Mucosa of stomach (tissue), 1 donor: Measurements from ENCODE around the gene ATP1A2.

Experiments used
- H3K27me3 ChIP-seq: one replicate; pipeline ENCODE4 v1.7.0; 2013; ENCODE audit warnings: mild to moderate bottlenecking, low read length; ENCODE audit not compliant: control insufficient read depth, insufficient read depth
- H3K36me3 ChIP-seq: one replicate; pipeline ENCODE4 v1.7.0; 2013; ENCODE audit warnings: low read length; ENCODE audit not compliant: control insufficient read depth, insufficient read depth
- H3K4me1 ChIP-seq: one replicate; pipeline ENCODE4 v1.7.0; 2013; ENCODE audit warnings: mild to moderate bottlenecking, low read length; ENCODE audit not compliant: control insufficient read depth, insufficient read depth
- H3K4me3 ChIP-seq: one replicate; pipeline ENCODE4 v1.7.0; 2013; ENCODE audit warnings: low read length
- H3K9ac ChIP-seq: one replicate; pipeline ENCODE4 v1.7.0; 2013; ENCODE audit warnings: mild to moderate bottlenecking, low read length, moderate library complexity
- H3K9me3 ChIP-seq: one replicate; pipeline ENCODE4 v1.7.0; 2013; ENCODE audit warnings: mild to moderate bottlenecking, low read length, moderate library complexity; ENCODE audit not compliant: control insufficient read depth
- donor health status: Pancreatic carcinoma.

Gene ATP1A2

GRCh38 chr1:160164121-160164520 is 48.6 kb downstream of the ATP1A2 start:
- Histone ChIP-seq H3K4me1 (no peaks in the 10 kb centered on the region), H3K9ac (no peak overlapping the region), H3K9me3 (no peaks in the 10 kb centered on the region), H3K36me3 (no peaks in the 10 kb centered on the region), H3K27me3 (no peaks in the 10 kb centered on the region), H3K4me3 (no peak overlapping the region)

GRCh38 chr1:160166166-160166868 is 50.8 kb downstream of the ATP1A2 start:
- H3K27me3 ChIP-seq = no peaks in the 10 kb centered on the region
- H3K4me1 ChIP-seq = no peaks in the 10 kb centered on the region
- H3K9ac ChIP-seq = no peak overlapping the region
- no peaks in the 10 kb centered on the region for H3K9me3 ChIP-seq
- no peaks in the 10 kb centered on the region for H3K36me3 ChIP-seq
- H3K4me3 ChIP-seq = no peak overlapping the region

GRCh38 chr1:160167056-160167455 is 51.5 kb downstream of the ATP1A2 start:
- H3K36me3 ChIP-seq = no peaks in the 10 kb centered on the region
- H3K9me3 ChIP-seq = no peaks in the 10 kb centered on the region
- no peak overlapping the region for H3K9ac ChIP-seq
- no peaks in the 10 kb centered on the region for H3K27me3 ChIP-seq
- H3K4me1 ChIP-seq = no peaks in the 10 kb centered on the region
- no peak overlapping the region for H3K4me3 ChIP-seq

- no peaks in the 10 kb centered on the region for H3K4me1 ChIP-seq
Measured at GRCh38 chr1:160167580-160167979, 52.0 kb downstream of the ATP1A2 start.

GRCh38 chr1:160168016-160168415 is 52.5 kb downstream of the ATP1A2 start:
- H3K9ac ChIP-seq = no peak overlapping the region
- no peak overlapping the region for H3K4me3 ChIP-seq
- no peaks in the 10 kb centered on the region for H3K27me3 ChIP-seq
- no peaks in the 10 kb centered on the region for H3K36me3 ChIP-seq
- no peaks in the 10 kb centered on the region for H3K9me3 ChIP-seq
- H3K4me1 ChIP-seq = no peaks in the 10 kb centered on the region

More at GRCh38 chr1:160167580-160167979, 52.0 kb downstream of the ATP1A2 start:
- Histone ChIP-seq H3K9me3 (no peaks in the 10 kb centered on the region), H3K4me3 (no peak overlapping the region), H3K9ac (no peak overlapping the region), H3K27me3 (no peaks in the 10 kb centered on the region), H3K36me3 (no peaks in the 10 kb centered on the region)

GRCh38 chr1:160168609-160169369 is 53.2 kb downstream of the ATP1A2 start:
- H3K9ac ChIP-seq = no peak overlapping the region
- H3K9me3 ChIP-seq = no peaks in the 10 kb centered on the region
- H3K36me3 ChIP-seq = no peaks in the 10 kb centered on the region
- H3K4me3 ChIP-seq = no peak overlapping the region
- no peaks in the 10 kb centered on the region for H3K27me3 ChIP-seq
- no peaks in the 10 kb centered on the region for H3K4me1 ChIP-seq

GRCh38 chr1:160169553-160170399 is 54.2 kb downstream of the ATP1A2 start:
- Histone ChIP-seq H3K27me3 (no peaks in the 10 kb centered on the region), H3K36me3 (no peaks in the 10 kb centered on the region), H3K4me3 (no peak overlapping the region), H3K9me3 (no peaks in the 10 kb centered on the region), H3K4me1 (no peaks in the 10 kb centered on the region), H3K9ac (no peak overlapping the region)

- no peak overlapping the region for H3K9ac ChIP-seq
- H3K4me3 ChIP-seq = no peak overlapping the region
- no peaks in the 10 kb centered on the region for H3K36me3 ChIP-seq
- no peaks in the 10 kb centered on the region for H3K9me3 ChIP-seq
- no peaks in the 10 kb centered on the region for H3K27me3 ChIP-seq
- no peaks in the 10 kb centered on the region for H3K4me1 ChIP-seq
Measured at GRCh38 chr1:160171354-160171753, 55.8 kb downstream of the ATP1A2 start.

- no peak overlapping the region for H3K9ac ChIP-seq
- no peak overlapping the region for H3K4me3 ChIP-seq
- no peaks in the 10 kb centered on the region for H3K36me3 ChIP-seq
- no peaks in the 10 kb centered on the region for H3K9me3 ChIP-seq
- no peaks in the 10 kb centered on the region for H3K27me3 ChIP-seq
- H3K4me1 ChIP-seq = no peaks in the 10 kb centered on the region
Measured at GRCh38 chr1:160171980-160172379, 56.4 kb downstream of the ATP1A2 start.

GRCh38 chr1:160177231-160177630 is 61.7 kb downstream of the ATP1A2 start:
- Histone ChIP-seq H3K36me3 (no peaks in the 10 kb centered on the region), H3K9ac (no peak overlapping the region), H3K4me1 (no peaks in the 10 kb centered on the region), H3K4me3 (no peak overlapping the region), H3K27me3 (no peaks in the 10 kb centered on the region), H3K9me3 (no peaks in the 10 kb centered on the region)

GRCh38 chr1:160177667-160178066 is 62.1 kb downstream of the ATP1A2 start:
- H3K4me1 ChIP-seq = no peaks in the 10 kb centered on the region
- no peak overlapping the region for H3K4me3 ChIP-seq
- no peaks in the 10 kb centered on the region for H3K36me3 ChIP-seq
- no peaks in the 10 kb centered on the region for H3K27me3 ChIP-seq
- H3K9ac ChIP-seq = no peak overlapping the region
- H3K9me3 ChIP-seq = no peaks in the 10 kb centered on the region

- no peaks in the 10 kb centered on the region for H3K4me1 ChIP-seq
- H3K27me3 ChIP-seq = no peaks in the 10 kb centered on the region
- no peak overlapping the region for H3K4me3 ChIP-seq
- no peaks in the 10 kb centered on the region for H3K9me3 ChIP-seq
- H3K36me3 ChIP-seq = no peaks in the 10 kb centered on the region
- H3K9ac ChIP-seq = no peak overlapping the region
Measured at GRCh38 chr1:160178731-160179130, 63.2 kb downstream of the ATP1A2 start.
